ENCODE results near the gene LDLRAD4.

LDLRAD4 gene

GRCh38 chr18:13276530-13277520, 58.3 kb downstream of the LDLRAD4 start:
- no peak overlapping the region for H3K27ac ChIP-seq
- no peak overlapping the region for H3K4me3 ChIP-seq (ENCODE audit: low read depth, low read length)
- no peak overlapping the region for H3K4me2 ChIP-seq (ENCODE audit: low read length)
- no peaks in the 10 kb centered on the region for H3K79me2 ChIP-seq
- no peaks in the 10 kb centered on the region for H3K36me3 ChIP-seq (ENCODE audit: control insufficient read depth, insufficient read depth, low read length)
- H3K9ac ChIP-seq: no peak overlapping the region
- no peaks in the 10 kb centered on the region for H3K9me3 ChIP-seq (ENCODE audit: control insufficient read depth, low read length)
- H2AFZ ChIP-seq: no peak overlapping the region
- no peaks in the 10 kb centered on the region for H3K27me3 ChIP-seq (ENCODE audit: control insufficient read depth, insufficient read depth, low read length)
- TF ChIP-seq CTCF (IDR thresholded peaks at IDR 0.05): no peak
- no peaks in the 10 kb centered on the region for H3K4me1 ChIP-seq

- no peak for TF ChIP-seq CTCF (IDR thresholded peaks at IDR 0.05)
- Histone ChIP-seq H2AFZ (no peak overlapping the region), H3K79me2 (no peaks in the 10 kb centered on the region), H3K4me2 (ENCODE audit: low read length) (no peak overlapping the region), H3K9me3 (ENCODE audit: control insufficient read depth, low read length) (no peaks in the 10 kb centered on the region), H3K27ac (no peak overlapping the region), H3K4me1 (no peaks in the 10 kb centered on the region), H3K9ac (no peak overlapping the region), H3K36me3 (ENCODE audit: control insufficient read depth, insufficient read depth, low read length) (no peaks in the 10 kb centered on the region), H3K27me3 (ENCODE audit: control insufficient read depth, insufficient read depth, low read length) (no peaks in the 10 kb centered on the region), H3K4me3 (ENCODE audit: low read depth, low read length) (no peak overlapping the region)
Observed at GRCh38 chr18:13278062-13278630, 59.6 kb downstream of the LDLRAD4 start.

- no peaks in the 10 kb centered on the region for H3K79me2 ChIP-seq
- H3K9me3 ChIP-seq (ENCODE audit: control insufficient read depth, low read length): no peaks in the 10 kb centered on the region
- H2AFZ ChIP-seq: no peak overlapping the region
- H3K27ac ChIP-seq: no peak overlapping the region
- no peaks in the 10 kb centered on the region for H3K27me3 ChIP-seq (ENCODE audit: control insufficient read depth, insufficient read depth, low read length)
- no peak for TF ChIP-seq CTCF (IDR thresholded peaks at IDR 0.05)
- H3K36me3 ChIP-seq (ENCODE audit: control insufficient read depth, insufficient read depth, low read length): no peaks in the 10 kb centered on the region
- no peak overlapping the region for H3K9ac ChIP-seq
- H3K4me1 ChIP-seq: no peaks in the 10 kb centered on the region
- H3K4me2 ChIP-seq (ENCODE audit: low read length): no peak overlapping the region
- no peak overlapping the region for H3K4me3 ChIP-seq (ENCODE audit: low read depth, low read length)
Observed at GRCh38 chr18:13279181-13280069, 60.9 kb downstream of the LDLRAD4 start.

GRCh38 chr18:13280070-13280795, 61.7 kb downstream of the LDLRAD4 start:
- no peak for TF ChIP-seq CTCF (IDR thresholded peaks at IDR 0.05)
- Histone ChIP-seq H3K4me2 (ENCODE audit: low read length) (no peak overlapping the region), H3K9me3 (ENCODE audit: control insufficient read depth, low read length) (no peaks in the 10 kb centered on the region), H3K9ac (no peak overlapping the region), H3K36me3 (ENCODE audit: control insufficient read depth, insufficient read depth, low read length) (no peaks in the 10 kb centered on the region), H3K79me2 (peaks cover 5% of the 10 kb centered on the region), H2AFZ (no peak overlapping the region), H3K4me3 (ENCODE audit: low read depth, low read length) (no peak overlapping the region), H3K4me1 (no peaks in the 10 kb centered on the region), H3K27me3 (ENCODE audit: control insufficient read depth, insufficient read depth, low read length) (no peaks in the 10 kb centered on the region), H3K27ac (no peak overlapping the region)
